ENCODE measurements around the gene RPTOR.

- no peak for TF ChIP-seq CTCF (IDR thresholded peaks at IDR 0.05; ENCODE audit: insufficient read depth, low read depth, low read length)
- no peak for TF ChIP-seq EZH2 (IDR thresholded peaks at IDR 0.05; ENCODE audit: insufficient read depth, low read length)
Observed at GRCh38 chr17:80787881-80788280, 243.2 kb downstream of the RPTOR start.
